UCSD-AML1 (cell line): Measurements from ENCODE around the gene CHAD.
"Not testable (repeated sequence)": the region's sequence is repeated elsewhere in the genome, so short reads cannot be mapped to it uniquely, and the experiment has no call there.

Experiments
- DNase-seq: peaks from one replicate; lab custom pipeline; 2025; ENCODE audit not compliant: unreplicated experiment; lab: John Stamatoyannopoulos, UW

CHAD gene

DNA sequence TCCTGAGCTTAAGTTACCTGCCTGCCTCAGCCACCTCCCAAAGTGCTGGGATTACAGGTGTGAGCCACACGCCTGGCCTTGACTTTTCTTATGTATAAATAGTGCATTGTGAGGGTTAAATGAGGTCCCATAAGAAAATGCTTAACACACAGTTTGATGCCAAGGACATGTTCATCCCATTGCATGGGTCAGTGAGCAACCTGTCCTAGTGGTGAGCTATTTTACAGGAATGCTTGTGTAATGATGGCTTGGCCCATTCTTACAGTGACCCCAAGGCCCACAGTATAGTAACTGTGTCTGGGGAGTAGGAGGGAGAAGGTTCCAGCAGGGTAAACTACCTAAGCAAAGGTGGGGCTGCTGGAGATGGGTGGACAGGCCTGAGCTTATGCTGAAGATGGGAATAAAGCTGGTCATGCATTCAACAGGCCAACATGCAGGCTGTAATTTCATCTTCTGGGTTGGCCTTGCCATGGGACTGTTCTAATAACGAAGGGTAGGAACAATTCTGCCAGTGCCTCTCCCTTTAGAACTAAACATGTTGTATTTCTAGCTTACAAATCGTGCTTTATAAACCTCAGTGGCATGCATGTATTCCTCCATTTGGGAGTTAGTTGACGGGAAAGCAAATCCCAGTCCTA lies 36.4 kb downstream of the CHAD start:
- DNase-seq = no peak

DNA sequence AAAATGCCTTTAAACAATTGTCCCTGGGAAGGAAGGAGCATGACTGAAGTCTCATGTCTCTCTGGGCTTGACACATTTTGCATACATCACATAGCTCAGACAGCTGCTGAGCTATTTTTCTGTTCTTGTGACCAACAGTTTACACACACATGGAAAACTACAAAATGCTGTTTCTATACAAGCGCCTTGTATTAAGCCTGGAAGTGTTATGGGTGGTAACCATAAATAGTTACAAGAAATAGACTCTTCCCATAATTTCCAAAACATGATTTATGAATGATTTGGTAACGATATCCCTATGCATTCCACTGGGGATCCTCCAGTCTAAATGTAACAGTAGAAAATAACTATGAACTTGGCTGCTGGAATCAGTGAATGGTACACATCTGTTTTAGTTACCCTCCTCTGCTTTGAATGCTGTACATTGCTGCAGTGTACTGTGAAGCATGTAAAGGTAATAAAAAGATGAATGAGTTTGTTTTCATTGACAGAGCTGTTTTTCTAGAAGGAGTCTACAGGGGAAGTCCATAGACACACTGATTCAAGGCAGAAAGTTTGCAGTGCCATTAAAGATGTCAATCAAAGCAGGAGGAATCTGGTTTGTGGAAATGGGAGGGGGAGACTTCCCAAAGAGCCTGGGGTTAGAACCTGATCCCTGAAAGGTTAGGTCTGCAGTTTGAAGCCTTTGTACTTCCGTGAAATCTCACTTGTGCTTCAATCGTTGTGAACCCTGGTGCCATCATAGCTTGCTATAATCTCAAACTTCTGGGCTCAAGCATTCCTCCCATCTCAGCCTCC lies 37.7 kb downstream of the CHAD start:
- no peak for DNase-seq

DNA sequence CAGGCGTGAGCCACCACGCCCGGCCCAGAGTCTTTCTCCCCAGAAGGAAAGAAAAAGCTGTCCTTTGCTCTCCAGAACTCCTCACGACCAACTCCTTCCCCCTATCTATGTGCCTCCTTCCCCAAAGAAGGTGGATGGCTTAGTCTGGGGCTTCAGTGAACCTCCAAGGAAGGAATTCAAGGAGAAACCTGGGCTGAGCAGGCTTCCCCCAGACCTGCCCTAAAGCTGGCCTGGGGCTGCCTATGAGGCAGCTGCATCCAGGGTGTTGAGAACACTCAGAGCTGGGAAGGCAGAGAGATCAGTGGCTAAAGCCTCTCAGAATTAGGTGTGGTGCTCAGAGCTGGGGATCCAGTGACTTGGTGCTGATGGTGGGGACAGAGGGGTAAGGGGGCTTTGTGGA lies 38.9 kb downstream of the CHAD start:
- DNase-seq = no peak

DNA sequence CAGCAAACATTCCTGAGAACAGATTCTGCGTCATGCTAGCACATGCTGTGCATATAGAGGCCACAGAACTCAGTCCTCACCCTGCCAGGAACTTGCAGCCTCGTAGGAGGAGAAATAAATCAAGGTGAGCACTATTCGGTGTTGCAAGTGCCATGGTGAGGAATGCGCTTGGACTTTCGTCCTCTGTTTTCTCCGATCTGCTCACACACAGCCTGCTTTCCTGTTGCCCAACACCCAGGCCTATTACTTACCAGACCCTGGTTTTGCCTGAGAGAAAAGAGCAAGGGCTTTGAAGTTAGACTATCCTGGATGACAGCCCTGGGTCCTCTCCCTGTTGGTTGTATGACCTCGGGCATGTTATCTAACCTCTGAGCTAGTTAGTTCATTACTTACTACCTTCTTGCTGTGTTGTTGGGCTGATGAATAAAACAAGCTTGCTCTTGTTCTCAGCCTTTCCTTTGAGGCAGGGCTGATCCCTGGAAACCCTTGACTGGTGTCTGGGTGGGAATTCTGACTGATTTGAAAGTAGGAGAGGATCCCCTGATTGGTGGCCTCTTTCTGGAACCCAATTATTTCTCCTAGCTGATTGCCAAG lies 39.8 kb downstream of the CHAD start:
- no peak for DNase-seq

DNA sequence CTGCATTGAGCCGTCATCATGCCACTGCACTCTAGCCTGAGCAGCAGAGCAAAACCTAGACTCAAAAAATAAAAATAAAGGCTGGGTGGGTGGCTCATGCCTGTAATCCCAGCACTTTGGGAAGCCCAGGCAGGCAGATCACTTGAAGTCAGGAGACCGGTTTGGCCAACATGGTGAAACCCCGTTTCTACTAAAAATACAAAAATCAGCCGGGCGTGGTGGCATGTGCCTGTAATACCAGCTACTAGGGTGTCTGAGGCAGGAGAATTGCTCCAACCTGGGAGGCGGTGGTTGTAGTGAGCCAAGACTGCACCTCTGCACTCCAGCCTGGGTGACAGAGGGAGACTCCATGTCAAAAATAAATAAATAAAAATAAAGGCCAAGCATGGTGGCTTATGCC lies 40.6 kb downstream of the CHAD start:
- not testable (repeated sequence) for DNase-seq

DNA sequence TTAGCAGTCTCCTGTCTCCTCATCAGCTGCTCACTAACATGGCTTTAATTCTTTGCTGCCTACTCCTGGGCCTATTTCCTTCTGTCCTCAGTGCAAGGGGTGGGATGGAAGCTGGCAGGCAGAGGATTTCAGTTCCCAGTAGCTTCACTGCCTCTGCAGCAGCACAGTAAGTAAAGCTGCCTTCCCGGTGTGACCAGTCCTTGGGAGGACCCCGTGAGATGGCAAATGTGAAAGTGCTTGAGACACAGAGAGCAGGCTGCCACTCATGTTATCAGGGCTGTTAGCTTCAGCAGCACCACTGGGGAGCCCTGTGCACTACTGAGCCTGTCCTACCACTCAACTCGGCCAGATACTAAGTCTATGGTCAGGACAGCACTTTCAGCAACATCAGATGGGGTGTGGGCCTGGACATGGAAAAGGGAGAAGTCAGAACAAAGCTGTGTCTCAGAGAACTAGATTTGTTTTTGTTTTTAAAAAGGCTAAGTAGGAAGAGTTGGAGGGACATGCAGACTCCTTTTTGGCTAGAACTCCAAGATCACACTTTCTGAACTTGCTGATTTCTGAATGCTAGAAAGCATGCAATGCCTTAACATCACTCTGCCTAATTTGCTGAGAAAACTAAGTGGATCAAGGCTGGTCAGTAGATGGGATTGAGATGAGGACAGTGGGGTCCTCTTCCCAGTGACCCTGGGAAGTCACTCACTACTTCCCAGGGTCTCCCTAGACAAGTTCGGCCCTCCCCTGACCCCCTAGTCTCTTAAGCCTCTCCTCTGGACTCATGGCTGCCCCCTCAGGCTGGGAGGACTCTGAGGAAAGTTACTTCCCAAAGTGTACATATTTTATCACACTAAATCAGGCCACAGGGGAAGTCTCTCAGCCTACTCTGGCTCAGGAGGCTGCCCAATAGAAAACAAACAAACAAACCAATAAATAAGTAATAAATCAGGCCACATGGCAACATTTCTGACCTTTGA lies 41.6 kb downstream of the CHAD start:
- peak; percentile 47 for DNase-seq

DNA sequence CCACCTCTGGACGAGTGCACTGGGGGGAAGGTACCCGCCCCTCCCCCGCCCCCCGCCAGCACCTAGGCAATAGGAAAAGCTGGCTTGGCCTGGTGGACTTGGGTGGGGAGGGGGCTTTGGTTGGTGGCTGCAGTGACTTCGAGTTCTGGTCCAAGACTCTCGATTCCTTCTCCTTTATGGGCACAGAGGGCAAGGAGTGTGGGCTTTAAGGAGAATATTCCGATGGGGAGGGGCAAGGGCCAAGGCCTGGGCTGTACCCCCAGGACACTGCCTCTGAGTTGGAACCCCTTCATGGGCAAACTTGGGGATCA lies 42.3 kb downstream of the CHAD start:
- no peak for DNase-seq

DNA sequence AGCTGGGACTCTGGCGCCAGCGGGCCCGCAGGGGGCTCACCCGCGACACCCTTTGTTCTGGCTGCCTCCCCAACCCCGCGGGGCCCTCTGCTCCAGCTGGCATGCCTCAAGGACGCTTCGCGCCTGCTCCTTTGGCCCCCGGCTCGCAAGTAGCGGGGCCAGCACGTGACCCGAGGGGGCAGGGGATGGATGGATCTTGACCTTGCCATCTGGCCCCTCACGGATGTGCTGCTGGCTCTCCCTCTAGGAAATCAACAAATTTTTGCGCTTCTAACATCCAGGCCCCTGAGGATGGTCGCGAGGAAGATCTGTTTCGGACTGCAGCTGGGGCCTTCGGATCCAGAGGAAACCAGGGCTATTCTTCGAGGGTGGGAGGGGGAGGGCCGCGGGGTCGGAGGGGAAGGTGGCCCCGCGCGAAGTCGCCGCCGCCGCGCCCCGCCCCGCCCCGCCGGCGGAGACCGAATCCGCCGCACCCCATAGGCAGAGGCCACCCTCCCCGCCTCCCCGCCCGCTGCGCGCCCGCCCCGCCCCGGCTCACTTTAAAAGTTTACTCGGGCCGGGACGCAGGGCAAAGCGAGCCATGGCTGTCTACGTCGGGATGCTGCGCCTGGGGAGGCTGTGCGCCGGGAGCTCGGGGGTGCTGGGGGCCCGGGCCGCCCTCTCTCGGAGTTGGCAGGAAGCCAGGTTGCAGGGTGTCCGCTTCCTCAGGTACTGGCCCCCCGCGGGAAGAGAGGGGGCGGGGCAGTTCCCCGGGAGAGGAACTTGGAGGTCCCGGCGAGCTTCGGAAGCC lies 42.8 kb downstream of the CHAD start, which contains the start of gene ACSF2:
Gene ACSF2, plus strand, starts transcription at position 537 of the 790 bp plus-strand sequence. Its CDS starts 44 bp downstream, at position 581.
- peak; percentile 72 for DNase-seq

DNA sequence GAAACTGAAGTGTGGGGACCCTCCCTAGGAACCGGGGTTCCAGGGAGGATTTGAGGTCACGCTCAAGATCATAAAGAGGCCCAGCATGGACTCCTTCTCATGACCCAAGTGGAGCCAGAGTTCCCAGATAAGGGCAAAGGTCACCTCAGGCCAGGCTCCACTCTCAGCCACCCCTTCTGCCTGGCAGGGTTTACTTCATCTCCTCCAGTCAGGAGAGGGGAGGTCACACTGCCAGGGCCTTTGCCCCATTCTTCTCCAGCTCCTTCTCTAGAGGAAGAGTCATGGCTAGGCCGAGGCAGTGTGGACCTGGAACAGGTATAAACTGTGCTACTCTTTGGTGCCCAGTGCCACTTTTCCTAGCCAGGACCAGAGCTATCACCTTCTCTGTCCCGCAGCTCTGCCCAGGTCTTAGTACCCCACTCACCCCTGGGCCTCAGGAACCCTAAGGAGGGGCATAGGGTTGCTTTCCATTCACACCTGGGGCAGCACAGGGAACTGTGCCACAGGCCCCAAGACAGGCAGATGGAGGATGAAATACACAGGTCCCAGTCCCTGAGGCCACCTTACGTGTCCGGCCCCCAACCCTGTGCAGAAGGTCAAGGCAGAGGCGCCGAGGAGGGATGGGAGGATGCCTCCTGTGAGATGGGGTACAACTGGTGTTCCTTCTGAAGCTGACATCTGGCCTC lies 43.5 kb downstream of the CHAD start:
- DNase-seq = no peak

DNA sequence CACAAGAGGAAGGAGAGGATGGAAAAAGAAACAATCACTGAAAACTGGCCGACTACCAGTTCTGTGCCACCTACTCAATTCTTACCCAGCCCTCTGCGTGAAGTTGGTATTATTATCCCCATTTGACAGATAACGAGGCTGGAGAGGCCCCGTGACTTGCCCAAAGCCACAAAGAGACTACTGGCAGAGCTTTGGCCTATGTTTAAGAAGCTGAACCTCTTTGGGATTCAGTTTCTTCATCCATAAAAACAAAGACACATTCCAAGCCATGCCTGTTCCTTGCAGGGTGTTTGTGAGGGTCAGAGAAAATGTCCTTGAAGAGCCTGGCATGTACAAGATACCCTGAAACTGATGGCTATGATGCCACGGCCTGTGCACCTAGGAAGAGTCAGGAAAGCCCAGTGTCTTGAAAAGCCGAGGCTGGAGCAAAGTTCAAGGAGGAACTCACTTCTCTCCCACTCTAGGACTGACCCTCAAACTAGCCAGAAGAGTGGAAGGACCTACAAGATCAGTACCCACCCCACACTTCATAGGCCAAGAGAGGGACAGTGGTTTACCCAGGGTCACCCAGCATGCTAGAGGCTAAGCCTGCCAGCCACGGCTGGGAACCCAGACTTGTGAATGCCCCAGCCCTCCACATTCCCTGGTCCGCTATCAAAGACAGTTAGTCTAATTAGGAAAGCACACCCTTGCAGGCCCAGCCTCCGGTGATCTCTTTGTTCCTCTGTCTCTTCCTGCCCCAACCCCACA lies 44.3 kb downstream of the CHAD start:
- no peak for DNase-seq

DNA sequence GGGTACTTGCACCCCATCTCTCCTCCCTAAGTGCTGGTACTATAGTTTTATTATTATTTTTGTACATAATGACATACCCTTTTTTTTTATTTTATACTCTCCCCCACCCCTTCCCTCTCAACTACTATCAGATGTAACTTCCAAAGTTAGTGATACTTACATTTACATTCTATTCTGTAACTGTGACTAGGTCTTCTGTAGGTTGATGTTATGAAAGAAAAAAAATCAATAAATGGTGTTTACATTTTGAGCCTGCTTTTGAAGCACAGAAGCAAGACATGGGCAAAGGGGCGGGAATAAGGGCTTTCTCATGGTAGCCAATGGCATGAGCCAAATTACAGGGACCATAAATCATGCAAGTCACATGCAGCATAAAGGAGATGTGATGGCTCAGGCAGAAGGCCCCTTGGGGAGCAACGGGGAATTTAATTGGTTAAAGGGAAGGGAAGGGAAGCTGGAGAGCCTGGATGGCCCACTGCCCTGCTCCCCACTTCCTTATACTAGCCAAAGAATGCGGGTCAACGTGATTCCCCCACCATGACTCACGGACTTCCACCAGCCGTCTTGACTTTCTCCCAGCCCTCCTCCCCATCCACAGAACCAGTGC lies 45.0 kb downstream of the CHAD start:
- DNase-seq = peak; percentile 23

DNA sequence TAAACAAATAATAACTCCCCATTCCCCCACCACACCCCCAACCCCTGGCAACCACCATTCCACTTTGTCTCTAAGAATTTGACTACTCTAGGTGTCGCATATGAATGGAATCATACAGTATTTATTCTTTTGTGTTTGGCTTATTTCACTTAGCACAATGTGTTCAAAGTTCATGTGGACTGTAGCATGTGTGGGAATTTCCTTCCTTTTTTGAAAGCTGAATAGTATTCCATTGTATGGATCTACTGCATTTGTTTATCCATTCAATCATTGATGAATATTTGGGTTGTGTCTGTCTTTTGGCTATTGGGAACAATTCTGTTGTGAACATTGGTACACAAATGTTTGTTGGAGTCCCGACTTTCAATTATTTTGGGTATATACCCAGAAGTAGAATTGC lies 45.9 kb downstream of the CHAD start:
- no peak for DNase-seq

DNA sequence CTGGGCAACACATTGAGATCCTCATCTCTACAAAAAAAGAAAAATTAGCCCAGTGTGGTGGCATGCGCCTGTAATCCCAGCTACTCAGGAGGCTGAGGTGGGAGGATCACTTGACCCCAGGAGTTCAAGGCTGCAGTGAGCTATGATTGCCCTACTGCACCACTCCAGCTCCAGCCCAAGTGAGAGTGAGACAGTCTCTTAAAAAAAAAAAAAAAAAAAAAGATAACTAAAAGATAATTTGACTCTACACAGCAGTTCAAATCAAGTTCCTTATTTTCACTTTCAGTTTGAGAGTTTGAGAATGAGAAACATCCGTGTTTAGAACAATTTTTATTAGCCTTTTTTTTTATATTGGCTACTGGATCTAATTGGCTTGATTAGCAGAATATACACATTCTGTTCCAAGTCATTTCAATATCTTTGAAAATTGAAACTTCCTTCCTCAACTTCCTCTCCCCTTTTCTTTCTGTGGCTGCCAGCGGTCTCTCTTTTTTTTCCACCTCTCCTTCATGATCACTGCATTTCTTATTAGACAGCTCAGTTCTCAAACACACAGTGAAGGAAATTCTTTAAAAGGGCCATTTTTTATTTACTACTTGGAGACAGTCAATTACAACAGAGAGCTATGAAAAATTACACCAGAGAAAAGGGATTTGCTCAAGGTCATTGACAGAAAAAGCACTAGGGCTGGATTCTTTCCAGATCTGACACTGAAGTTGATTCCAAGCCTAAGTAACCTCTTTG lies 47.2 kb downstream of the CHAD start:
- DNase-seq = no peak

DNA sequence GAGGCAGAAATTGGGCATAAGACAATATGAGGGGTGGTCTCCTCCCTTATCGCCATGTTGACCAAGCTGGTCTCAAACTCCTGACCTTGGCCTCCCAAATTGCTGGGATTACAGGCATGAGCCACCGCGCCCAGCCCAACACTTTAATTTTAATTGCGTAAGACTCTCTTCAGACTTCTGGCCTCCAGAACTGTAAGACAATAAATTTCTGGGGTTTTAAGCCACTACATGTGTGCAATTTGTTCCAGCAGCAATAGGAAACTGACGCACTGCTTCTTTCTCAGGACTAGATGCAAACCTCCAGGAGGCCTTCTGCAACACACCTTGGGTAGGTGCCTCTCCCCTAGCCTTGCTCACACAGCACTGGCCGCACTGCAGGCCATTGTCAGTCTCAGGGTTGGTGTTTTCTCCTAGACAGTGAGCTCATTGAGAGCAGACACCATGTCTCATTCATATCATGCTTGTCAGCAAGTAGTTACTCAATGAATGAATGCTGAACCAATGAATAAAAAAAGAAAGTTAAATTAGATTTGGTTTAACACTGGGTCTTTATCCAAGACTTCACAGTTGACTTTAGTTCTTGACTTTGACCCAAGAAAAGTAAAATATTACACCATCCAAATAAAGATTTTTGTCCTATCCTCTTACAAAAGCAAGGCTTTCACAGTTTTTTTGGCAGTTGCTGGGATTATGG lies 48.1 kb downstream of the CHAD start:
- DNase-seq = no peak

DNA sequence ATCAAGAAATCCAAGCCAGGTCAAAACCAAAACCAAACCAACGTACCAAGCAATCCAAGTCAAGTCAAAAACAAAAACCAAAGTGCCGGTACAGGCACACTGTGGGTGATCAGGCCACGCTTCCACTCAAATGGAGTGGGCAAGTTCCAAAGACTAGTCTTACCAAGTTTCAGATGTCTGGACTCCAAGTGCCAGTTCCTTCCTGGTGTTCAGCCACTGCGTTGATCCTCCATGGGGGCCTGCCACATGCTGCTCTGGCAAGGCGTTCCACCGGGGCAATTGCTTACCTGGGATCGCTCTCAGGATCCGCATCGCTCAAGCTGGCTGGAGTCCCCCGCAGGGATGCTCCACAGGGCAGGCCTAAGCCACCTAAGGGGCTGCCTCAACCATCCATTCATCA lies 49.1 kb downstream of the CHAD start:
- not testable (repeated sequence) for DNase-seq

DNA sequence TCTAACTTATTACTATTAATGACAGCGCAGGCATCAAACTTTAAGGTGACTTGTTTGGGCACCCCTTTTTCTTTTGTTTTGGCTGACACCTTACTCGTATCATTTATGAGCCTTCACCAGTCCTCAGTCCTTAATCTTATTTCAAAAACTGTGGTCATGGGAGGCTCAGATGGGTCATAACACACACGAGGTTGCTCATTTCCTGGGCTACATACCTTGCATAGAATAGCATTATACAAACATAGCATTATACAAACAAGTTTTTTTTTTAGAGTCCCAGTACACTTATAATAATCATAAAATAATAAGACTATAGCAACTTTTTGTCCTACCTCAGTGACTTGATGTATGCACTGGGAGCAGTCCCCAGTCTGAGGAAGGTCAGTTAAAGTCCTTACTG lies 53.9 kb downstream of the CHAD start:
- DNase-seq = no peak
